GM19099 (cell line): ENCODE data around the gene BLOC1S5.

ENCODE experiments used
- POLR2A ChIP-seq: IDR thresholded peaks from 3 replicates; pipeline ENCODE4 v1.6.1; 2011; ENCODE audit warnings: low read depth; ENCODE audit not compliant: insufficient read length; ENCODE audit errors: extremely low read depth

BLOC1S5 gene

DNA sequence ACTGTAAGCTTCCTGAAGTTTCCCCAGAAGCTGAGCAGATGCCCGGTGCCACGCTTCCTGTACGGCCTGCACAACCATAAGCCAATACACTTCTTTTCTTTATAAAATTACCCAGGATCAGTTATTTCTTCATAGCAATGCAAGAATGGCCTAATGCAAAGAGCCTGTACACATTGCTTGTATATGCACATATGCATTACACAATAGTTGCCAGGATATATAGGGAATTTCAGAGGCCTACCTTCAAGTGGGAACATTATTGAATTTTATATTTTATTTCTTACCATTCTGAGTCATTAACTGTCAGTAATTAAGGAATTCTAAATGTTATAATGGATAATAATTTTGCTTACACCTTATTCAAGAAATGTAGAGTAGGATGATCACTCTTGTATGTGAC lies 93.6 kb downstream of the BLOC1S5 start:
- TF ChIP-seq POLR2A = no peak
